Left ventricle myocardium inferior (tissue), 1 donor: ENCODE measurements around the gene RBM39. TPM values are rescaled to one million over a fixed set of nuclear protein-coding genes. Genes with fewer than 3 reads are reported as not detected.
A peak's percentile ranks its signal among the peaks of the same experiment; 100 is the strongest.
"Not testable (repeated sequence)": the region's sequence is repeated elsewhere in the genome, so short reads cannot be mapped to it uniquely, and the experiment has no call there.

Source experiments
- DNase-seq: peaks from one replicate; pipeline ENCODE4 v3.0.0-alpha.2; 2020
- H3K27ac ChIP-seq: fragments of 200-600 bp; replicated peaks from 2 replicates; pipeline ENCODE4 v1.8.0; 2021
- H3K27me3 ChIP-seq: fragments of 200-600 bp; 2 replicates; pipeline ENCODE4 v1.8.0; 2021; ENCODE audit warnings: low read depth
- H3K36me3 ChIP-seq: fragments of 200-600 bp; 2 replicates; pipeline ENCODE4 v1.8.0; 2021
- H3K4me1 ChIP-seq: fragments of 200-600 bp; 2 replicates; pipeline ENCODE4 v1.8.0; 2021
- H3K4me3 ChIP-seq: fragments of 200-600 bp; 2 replicates; pipeline ENCODE4 v1.8.0; 2021; ENCODE audit warnings: mild to moderate bottlenecking, moderate library complexity
- H3K9me3 ChIP-seq: fragments of 200-600 bp; replicated peaks from 2 replicates; pipeline ENCODE4 v1.8.0; 2021
- CTCF ChIP-seq: fragments of 200-600 bp; IDR thresholded peaks from 2 replicates; pipeline ENCODE4 v1.8.0; 2021; ENCODE audit warnings: antibody characterized with exemption, mild to moderate bottlenecking, borderline replicate concordance
- intact Hi-C: fragments of 100-400 bp; cut with micrococcal nuclease; formaldehyde crosslinking; loops from one replicate; pipeline ENCODE4 v1.11.0; 2022
- total RNA-seq: library from RNA; stranded (reverse); fragmentation: NEBNext Ultra II Directional; extraction: Animal tissue kit (Norgen Biotek cat#: 25700); gene quantifications from one replicate; pipeline ENCODE4 v1.2.1, GENCODE V29; 2021
- donor health status: DM: no; HTN: yes; CAD: no; lungs with severe emphysema.

Gene RBM39
- total RNA-seq, 1 donor from 2014 or later: 128 TPM

GRCh38 chr20:35719717-35720116 lies 22.3 kb downstream of the RBM39 start:
- TF ChIP-seq CTCF: no peak
- peaks cover 100% of the 10 kb centered on the region for H3K36me3 ChIP-seq
- no peaks in the 10 kb centered on the region for H3K9me3 ChIP-seq
- DNase-seq: no peak
- H3K4me1 ChIP-seq: peaks cover 75% of the 10 kb centered on the region
- H3K27ac ChIP-seq: peak overlapping the region; percentile 10
- H3K4me3 ChIP-seq: no peak overlapping the region
- H3K27me3 ChIP-seq: no peaks in the 10 kb centered on the region
- intact Hi-C loops: no loop called here

GRCh38 chr20:35718972-35719635 lies 23.0 kb downstream of the RBM39 start:
- Histone ChIP-seq H3K9me3 (no peaks in the 10 kb centered on the region), H3K27ac (peak overlapping the region; percentile 10), H3K27me3 (no peaks in the 10 kb centered on the region), H3K36me3 (peaks cover 100% of the 10 kb centered on the region), H3K4me3 (no peak overlapping the region), H3K4me1 (peaks cover 72% of the 10 kb centered on the region)
- no peak for DNase-seq
- intact Hi-C loops: no loop called here
- TF ChIP-seq CTCF: no peak

GRCh38 chr20:35718321-35718720 lies 23.7 kb downstream of the RBM39 start:
- H3K36me3 ChIP-seq: peaks cover 100% of the 10 kb centered on the region
- H3K9me3 ChIP-seq, H3K27ac ChIP-seq, DNase-seq, intact Hi-C loops, H3K4me3 ChIP-seq, H3K27me3 ChIP-seq: not testable (repeated sequence)
- peaks cover 64% of the 10 kb centered on the region for H3K4me1 ChIP-seq

- Histone ChIP-seq H3K9me3 (no peaks in the 10 kb centered on the region), H3K36me3 (peaks cover 99% of the 10 kb centered on the region), H3K4me1 (peaks cover 61% of the 10 kb centered on the region), H3K27ac (no peak overlapping the region), H3K27me3 (no peaks in the 10 kb centered on the region), H3K4me3 (no peak overlapping the region)
- DNase-seq: no peak
- no peak for TF ChIP-seq CTCF
- intact Hi-C loops: no loop called here
These were observed 25.7 kb downstream of the RBM39 start for GRCh38 chr20:35716330-35716729.

GRCh38 chr20:35715652-35716051 lies 26.4 kb downstream of the RBM39 start:
- no peak overlapping the region for H3K4me3 ChIP-seq
- peaks cover 99% of the 10 kb centered on the region for H3K36me3 ChIP-seq
- no peak for TF ChIP-seq CTCF
- H3K4me1 ChIP-seq: peaks cover 61% of the 10 kb centered on the region
- H3K27ac ChIP-seq: no peak overlapping the region
- H3K27me3 ChIP-seq: no peaks in the 10 kb centered on the region
- intact Hi-C loops: no loop called here
- DNase-seq: no peak
- H3K9me3 ChIP-seq: no peaks in the 10 kb centered on the region

GRCh38 chr20:35714127-35714526 lies 27.9 kb downstream of the RBM39 start:
- no peaks in the 10 kb centered on the region for H3K27me3 ChIP-seq
- peaks cover 62% of the 10 kb centered on the region for H3K4me1 ChIP-seq
- intact Hi-C loops: no loop called here
- TF ChIP-seq CTCF: no peak
- no peak overlapping the region for H3K27ac ChIP-seq
- no peak for DNase-seq
- no peak overlapping the region for H3K4me3 ChIP-seq
- H3K9me3 ChIP-seq: no peaks in the 10 kb centered on the region
- H3K36me3 ChIP-seq: peaks cover 99% of the 10 kb centered on the region

GRCh38 chr20:35713120-35713519 lies 28.9 kb downstream of the RBM39 start:
- H3K27ac ChIP-seq, H3K27me3 ChIP-seq, H3K4me3 ChIP-seq, intact Hi-C loops, DNase-seq, H3K9me3 ChIP-seq: not testable (repeated sequence)
- Histone ChIP-seq H3K4me1 (peaks cover 65% of the 10 kb centered on the region), H3K36me3 (peaks cover 99% of the 10 kb centered on the region)
